GM12891 (cell line): ENCODE results near the gene NRSN2.

ENCODE experiments used
- PAX5 ChIP-seq: IDR thresholded peaks from 2 replicates; pipeline ENCODE4 v1.6.1; 2011; ENCODE audit warnings: low read length, moderate library complexity, mild to moderate bottlenecking; ENCODE audit not compliant: insufficient read depth, severe bottlenecking
- POLR2A ChIP-seq: IDR thresholded peaks from 2 replicates; pipeline ENCODE4 v1.6.1; 2011; ENCODE audit warnings: low read depth, low read length, control low read depth
- POLR2AphosphoS5 ChIP-seq: IDR thresholded peaks from 2 replicates; pipeline ENCODE4 v1.6.1; 2011; ENCODE audit warnings: low read depth, low read length, control low read depth
- POU2F2 ChIP-seq: IDR thresholded peaks from 2 replicates; pipeline ENCODE4 v1.6.1; 2011; ENCODE audit warnings: low read depth, mild to moderate bottlenecking, control low read depth, low read length, moderate library complexity
- SPI1 ChIP-seq: IDR thresholded peaks from 2 replicates; pipeline ENCODE4 v1.6.1; 2011; ENCODE audit warnings: low read depth, low read length, control low read depth
- TAF1 ChIP-seq: IDR thresholded peaks from 2 replicates; pipeline ENCODE4 v1.6.1; 2011; ENCODE audit warnings: low read depth, low read length, control low read depth

DNA sequence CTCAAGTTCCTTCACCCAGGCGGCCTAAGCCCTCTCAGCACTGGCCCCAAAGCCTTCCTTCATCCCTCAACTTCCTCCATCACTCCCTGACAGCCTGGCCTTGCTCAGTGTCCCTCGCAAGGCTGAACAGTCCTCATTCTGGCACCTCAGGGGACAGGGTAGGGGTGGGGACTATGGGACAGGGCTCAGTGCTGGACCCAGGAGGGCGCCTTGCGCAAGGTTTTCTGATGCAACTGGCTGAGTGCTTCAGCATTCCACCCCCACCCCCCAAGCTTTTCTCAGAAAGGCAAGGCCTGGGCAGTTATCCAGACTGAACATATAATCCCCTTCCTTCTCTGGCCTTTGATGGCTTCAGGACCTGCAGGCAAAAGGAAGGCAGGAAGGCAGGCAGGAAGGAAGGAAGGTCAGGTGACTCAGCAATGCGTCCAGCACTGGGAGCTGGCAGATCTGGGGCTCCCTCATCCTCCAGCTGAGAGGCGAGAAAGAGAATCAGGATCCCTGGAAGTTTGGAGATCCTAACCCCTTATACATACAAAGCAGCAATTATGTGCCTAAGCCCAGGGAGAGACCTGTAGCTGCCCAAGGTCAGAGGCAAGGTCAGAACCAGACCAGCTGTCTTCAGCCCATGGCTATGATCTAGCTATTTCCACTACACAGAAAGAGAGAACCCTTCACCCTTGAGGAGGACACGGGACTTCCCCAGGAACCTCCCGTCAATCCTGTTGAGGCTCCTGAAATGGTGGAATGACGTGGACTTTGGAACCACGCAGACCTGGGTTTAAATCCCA, 25.0 kb downstream of the NRSN2 start:
- TF ChIP-seq POLR2A (no peak), POLR2AphosphoS5 (no peak), SPI1 (no peak), TAF1 (no peak), POU2F2 (no peak), PAX5 (no peak)
